HepG2 (cell line): ENCODE results near the gene FGF21. TPM values are rescaled to one million over a fixed set of nuclear protein-coding genes. Genes with fewer than 3 reads are reported as not detected.
A peak's percentile ranks its signal among the peaks of the same experiment; 100 is the strongest.

Source experiments
- ATF4 ChIP-seq, 2 experiments: fragments of 450-650 bp in 1 of 2; sonication (generic) in 1 of 2; formaldehyde crosslinking; IDR thresholded peaks; 2 replicates each; pipeline versions ENCODE4 v1.5.0 to v1.8.0; 2020 to 2022; ENCODE audit warnings: mild to moderate bottlenecking in 1 of 2, missing genetic modification reagents in 1 of 2
- CTCF ChIP-seq: sonication (generic); formaldehyde crosslinking; IDR thresholded peaks from 2 replicates; pipeline ENCODE4 v1.5.0; 2020; ENCODE audit warnings: mild to moderate bottlenecking, missing genetic modification reagents, moderate library complexity
- FOXO4 ChIP-seq: sonication (generic); formaldehyde crosslinking; conservative IDR thresholded peaks from 2 replicates; pipeline ENCODE4 v1.8.1; 2023; ENCODE audit warnings: missing genetic modification reagents
- GTF2F1 ChIP-seq: fragments of 150-350 bp; IDR thresholded peaks from 2 replicates; pipeline ENCODE4 v1.6.1; 2014; ENCODE audit warnings: low read length
- MAFF ChIP-seq: IDR thresholded peaks from 2 replicates; pipeline ENCODE4 v1.6.1; 2011; ENCODE audit warnings: low read depth, low read length, improper control_type of control experiment
- POGZ ChIP-seq: sonication (generic); formaldehyde crosslinking; IDR thresholded peaks from 2 replicates; pipeline ENCODE4 v1.4.0; 2020; ENCODE audit warnings: mild to moderate bottlenecking, missing genetic modification reagents
- SOX13 ChIP-seq, 3 experiments: fragments of 450-650 bp in 1 of 3; sonication (generic) in 1 of 3; formaldehyde crosslinking in 1 of 3; IDR thresholded peaks in 2 of 3; conservative IDR thresholded peaks in 1 of 3; 2 replicates each; pipeline versions ENCODE4 v1.5.0 to v1.6.1; 2016 to 2020; ENCODE audit warnings: antibody characterized with exemption in 1 of 3, mild to moderate bottlenecking in 1 of 3, missing compliant biosample characterization in 1 of 3, missing genetic modification reagents in 1 of 3, moderate library complexity in 1 of 3
- TAF1 ChIP-seq: sonication (generic); formaldehyde crosslinking; IDR thresholded peaks from 2 replicates; pipeline ENCODE4 v1.4.0; 2020; ENCODE audit warnings: missing genetic modification reagents
- TBP ChIP-seq: sonication (generic); formaldehyde crosslinking; IDR thresholded peaks from 2 replicates; pipeline ENCODE4 v1.5.0; 2020; ENCODE audit warnings: missing genetic modification reagents
- UBTF ChIP-seq: sonication (generic); formaldehyde crosslinking; IDR thresholded peaks from 2 replicates; pipeline ENCODE4 v1.4.0; 2020; ENCODE audit warnings: mild to moderate bottlenecking, missing genetic modification reagents
- ZFAT ChIP-seq: sonication (generic); formaldehyde crosslinking; conservative IDR thresholded peaks from 2 replicates; pipeline ENCODE4 v1.8.1; 2023; ENCODE audit warnings: missing genetic modification reagents, inconsistent platforms
- ZFP36 ChIP-seq: fragments of 150-350 bp; IDR thresholded peaks from 2 replicates; pipeline ENCODE4 v1.6.1; 2018; ENCODE audit warnings: borderline replicate concordance, low read length, low read depth; ENCODE audit not compliant: partially characterized antibody
- ZNF317 ChIP-seq: sonication (generic); formaldehyde crosslinking; IDR thresholded peaks from 2 replicates; pipeline ENCODE4 v1.5.0; 2020; ENCODE audit warnings: mild to moderate bottlenecking, missing genetic modification reagents
- ZNF580 ChIP-seq: IDR thresholded peaks from 2 replicates; pipeline ENCODE4 v1.6.1; 2016; ENCODE audit warnings: low read depth, borderline replicate concordance
- ZNF609 ChIP-seq: sonication (generic); formaldehyde crosslinking; IDR thresholded peaks from 2 replicates; pipeline ENCODE4 v1.4.0; 2020; ENCODE audit warnings: mild to moderate bottlenecking, missing genetic modification reagents, borderline replicate concordance
- ZNF749 ChIP-seq: sonication (generic); formaldehyde crosslinking; IDR thresholded peaks from 2 replicates; pipeline ENCODE4 v1.8.0; 2022; ENCODE audit warnings: mild to moderate bottlenecking, missing genetic modification reagents, moderate library complexity, borderline replicate concordance
- ZNF782 ChIP-seq: sonication (generic); formaldehyde crosslinking; IDR thresholded peaks from 2 replicates; pipeline ENCODE4 v1.4.0; 2020; ENCODE audit warnings: missing genetic modification reagents, mild to moderate bottlenecking, borderline replicate concordance
- polyA plus RNA-seq, 8 experiments: library from polyadenylated mRNA; depleted of rRNA in 3 of 8; stranded (reverse) in 7 of 8; unstranded in 1 of 8; fragments of >200 nt; fragmentation: Illumina TruSeq in 4 of 8; extraction: Trizol in 4 of 8; gene quantifications; 2 replicates each; pipeline versions ENCODE4 v1.2.1 to v1.2.3, GENCODE V29; 2011 to 2016; ENCODE audit warnings: low read depth in 4 of 8, missing spikeins in 1 of 8, mixed read lengths in 1 of 8; ENCODE audit not compliant: insufficient read depth in 1 of 8
- total RNA-seq, 5 experiments: library from RNA; depleted of rRNA; stranded (reverse); fragments of >200 nt; fragmentation: Illumina TruSeq; extraction: Trizol; gene quantifications; 2 replicates each; pipeline ENCODE4 v1.2.3, GENCODE V29; 2016; ENCODE audit warnings: low read depth in 1 of 5

Gene FGF21
- total and polyA plus RNA-seq, 2 of the 13 experiments (the other 11 are each of a cell fraction or from before 2014, with no cell fraction given): 0.17 TPM; not detected in 1

GRCh38 chr19:48772503-48772953 lies 17.2 kb downstream of the FGF21 start (continued):
- TF ChIP-seq ZNF609 (CRISPR knock-in tag) (peak; percentile 43; the same call in 1 of the 2 replicates), TAF1 (no peak), SOX13 (IDR thresholded peaks at IDR 0.05) (no peak), SOX13 (CRISPR knock-in tag; conservative IDR thresholded peaks at IDR 0.05 in 1 of 2, IDR thresholded peaks at IDR 0.05 in 1 of 2) (peak in 1 of 2 experiments; percentile 76; a peak in 2 of 4 replicates), POGZ (CRISPR knock-in tag) (no peak), ATF4 (CRISPR knock-in tag; IDR thresholded peaks at IDR 0.05) (peak in 1 of 2 experiments; percentile 88; a peak in 2 of 4 replicates), ZNF317 (no peak), TBP (CRISPR knock-in tag) (no peak), ZFP36 (no peak), ZNF749 (CRISPR knock-in tag) (no peak), MAFF (no peak), GTF2F1 (no peak), ZFAT (CRISPR knock-in tag) (no peak), ZNF782 (0 out of 2 replicates have a peak, but pooled peaks have one; percentile 24), FOXO4 (CRISPR knock-in tag) (no peak), ZNF580 (CRISPR knock-in tag) (no peak), UBTF (CRISPR knock-in tag) (peak; percentile 17; the same call in 1 of the 2 replicates), CTCF (CRISPR knock-in tag) (no peak)
